ENCODE measurements around the gene ENG.

Gene ENG

DNA sequence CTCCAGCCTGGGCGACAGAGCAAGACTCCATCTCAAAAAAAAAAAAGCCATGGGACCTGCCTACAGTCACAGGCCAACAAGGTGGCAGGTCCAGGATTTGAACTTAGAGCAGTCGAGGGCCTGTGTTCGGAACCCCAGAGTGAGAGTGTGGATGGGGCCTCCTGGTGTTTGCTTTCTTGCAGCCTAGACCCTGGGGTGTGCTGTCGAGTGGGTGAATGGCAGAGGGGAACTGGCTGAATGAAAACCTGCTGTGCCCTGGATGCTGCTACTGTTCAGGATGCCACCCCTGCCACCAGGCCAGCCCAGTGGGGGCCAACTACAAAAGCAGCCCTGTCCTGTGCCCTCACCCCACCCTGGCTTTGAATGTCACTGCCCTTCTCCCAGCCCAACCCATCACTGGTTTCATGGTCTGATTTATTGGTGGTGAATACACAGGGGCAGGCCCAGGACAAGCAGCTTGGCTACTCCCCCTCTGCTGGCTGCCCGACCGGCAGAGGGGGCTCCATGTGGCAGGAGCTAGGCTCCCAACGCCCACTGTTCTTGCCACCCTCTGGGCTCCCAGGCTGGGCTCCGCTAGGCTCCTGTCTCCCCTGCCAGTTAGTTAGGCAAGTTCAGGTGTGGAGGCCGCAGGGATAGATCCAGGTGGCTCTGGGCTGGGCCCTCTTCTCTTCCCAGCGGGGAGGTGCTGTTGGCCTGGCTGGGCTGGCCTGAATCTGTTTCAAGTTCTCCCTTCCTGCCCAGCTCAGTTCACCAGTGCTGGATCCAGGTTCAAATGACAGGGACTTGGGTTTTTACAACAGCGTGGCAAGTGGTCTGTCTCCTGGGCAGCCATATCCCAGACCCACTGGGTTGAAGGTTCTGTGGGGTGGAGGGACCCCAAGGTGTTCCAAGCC is 39.6 kb downstream of the ENG start:
- no peak for DNase-seq (ENCODE audit: low spot score)

DNA sequence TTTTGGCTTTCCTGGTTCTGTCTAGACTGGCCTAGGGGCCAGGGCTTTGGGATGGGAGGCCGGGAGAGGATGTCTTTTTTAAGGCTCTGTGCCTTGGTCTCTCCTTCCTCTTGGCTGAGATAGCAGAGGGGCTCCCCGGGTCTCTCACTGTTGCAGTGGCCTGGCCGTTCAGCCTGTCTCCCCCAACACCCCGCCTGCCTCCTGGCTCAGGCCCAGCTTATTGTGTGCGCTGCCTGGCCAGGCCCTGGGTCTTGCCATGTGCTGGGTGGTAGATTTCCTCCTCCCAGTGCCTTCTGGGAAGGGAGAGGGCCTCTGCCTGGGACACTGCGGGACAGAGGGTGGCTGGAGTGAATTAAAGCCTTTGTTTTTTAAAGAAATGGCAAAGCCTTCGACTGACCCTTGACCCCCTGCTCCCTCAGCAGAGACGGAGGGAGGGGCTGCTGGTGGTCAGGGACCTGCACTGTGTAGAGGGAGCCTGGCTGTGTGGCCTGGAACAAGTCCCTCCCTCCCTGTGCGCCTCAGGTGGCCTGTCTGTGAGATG is 40.7 kb downstream of the ENG start:
- DNase-seq (ENCODE audit: low spot score), result no peak

- no peak for DNase-seq (ENCODE audit: low spot score)
These were observed 41.4 kb downstream of the ENG start for GRCh38 chr9:127812936-127813675.

GRCh38 chr9:127812011-127812410 is 42.4 kb downstream of the ENG start:
- no peak for DNase-seq (ENCODE audit: low spot score)

- no peak for DNase-seq (ENCODE audit: low spot score)
These were observed 43.9 kb downstream of the ENG start for GRCh38 chr9:127810378-127811187.

DNA sequence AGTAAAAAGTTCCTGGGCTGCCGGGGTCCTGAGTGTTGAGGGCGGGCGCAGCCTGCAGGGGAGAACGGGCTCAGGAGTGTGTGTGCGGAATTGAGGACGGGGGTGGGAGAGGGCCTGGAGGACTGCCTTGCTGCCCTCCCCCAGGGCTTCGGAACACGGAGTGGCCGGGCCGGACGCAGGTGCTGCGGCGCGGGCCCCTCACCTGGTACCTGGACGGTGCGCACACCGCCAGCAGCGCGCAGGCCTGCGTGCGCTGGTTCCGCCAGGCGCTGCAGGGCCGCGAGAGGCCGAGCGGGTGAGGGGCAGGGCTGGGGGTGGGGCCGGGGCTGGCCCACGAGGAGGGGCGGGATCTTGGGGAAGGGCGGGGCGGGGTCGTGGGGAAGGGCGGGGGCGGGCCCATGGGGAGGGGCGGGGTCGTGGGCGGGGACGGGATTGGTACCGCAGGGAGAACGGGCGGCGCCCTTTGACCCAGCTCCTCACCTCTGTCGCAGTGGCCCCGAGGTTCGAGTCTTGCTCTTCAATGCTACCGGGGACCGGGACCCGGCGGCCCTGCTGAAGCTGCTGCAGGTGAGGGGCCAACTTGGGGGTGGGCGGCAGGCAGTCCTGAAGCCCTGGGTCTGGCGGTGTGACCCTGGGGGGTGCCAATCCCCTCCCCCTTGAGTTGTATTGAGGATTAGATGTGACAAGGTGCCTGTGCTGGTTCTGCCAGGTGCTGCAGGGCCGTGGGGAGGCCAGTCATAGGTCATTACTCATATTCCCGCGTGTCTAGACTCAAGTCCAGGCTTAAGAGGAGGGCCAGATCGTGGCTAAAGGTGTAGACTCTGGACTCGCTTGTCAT is 44.7 kb downstream of the ENG start:
- DNase-seq (ENCODE audit: low spot score), result peak; percentile 59

DNA sequence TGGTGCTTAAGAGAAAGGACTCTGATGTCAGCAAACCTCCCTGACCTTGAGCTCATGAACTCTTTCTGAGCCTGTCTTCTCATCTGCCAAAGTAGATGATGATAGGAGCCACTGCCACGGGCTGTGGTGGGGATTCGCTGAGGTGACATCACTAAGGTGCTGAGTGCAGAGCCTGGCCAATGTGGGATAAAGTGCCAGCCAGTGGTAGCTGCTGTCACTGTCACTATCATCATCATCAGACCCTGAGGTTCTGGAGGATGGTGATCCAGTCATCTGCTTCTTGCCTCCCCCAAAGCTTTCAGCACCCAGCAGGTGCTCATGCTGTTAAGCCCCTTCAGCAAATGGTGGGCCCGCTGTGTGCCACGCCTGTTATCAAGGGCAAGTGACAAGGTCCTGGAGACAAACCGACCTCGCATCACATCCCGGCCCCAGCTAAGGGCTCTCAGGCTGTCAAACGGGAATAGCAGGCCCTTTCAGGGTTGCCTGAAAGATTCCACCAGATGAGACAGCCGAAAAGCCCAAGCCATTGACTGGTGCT is 45.4 kb downstream of the ENG start:
- no peak for DNase-seq (ENCODE audit: low spot score)

GRCh38 chr9:127808347-127809001 is 46.0 kb downstream of the ENG start:
- no peak for DNase-seq (ENCODE audit: low spot score)

- no peak for DNase-seq (ENCODE audit: low spot score)
These were observed 47.6 kb downstream of the ENG start for GRCh38 chr9:127806871-127807270.

DNA sequence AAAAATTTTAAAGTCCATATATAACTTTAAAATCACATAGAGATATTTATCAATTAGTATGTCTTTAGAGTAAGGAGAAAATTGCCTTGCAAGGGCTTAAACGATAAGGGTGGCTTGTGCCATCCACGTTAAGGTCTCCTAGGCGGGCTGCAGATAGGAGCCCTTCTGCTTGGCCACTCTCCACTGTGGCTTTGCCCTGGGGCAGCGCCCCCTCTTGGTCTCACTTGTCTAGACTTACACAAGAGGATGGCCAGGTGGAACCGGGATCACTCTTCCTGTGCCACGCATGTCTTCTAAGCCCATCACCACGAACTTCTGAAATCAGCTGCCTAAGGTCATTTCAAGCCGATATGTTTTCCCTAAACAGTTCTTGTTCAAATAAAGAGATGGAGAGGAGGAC is 48.8 kb downstream of the ENG start:
- peak; percentile 55 for DNase-seq (ENCODE audit: low spot score)

GRCh38 chr9:127803507-127804352 is 50.7 kb downstream of the ENG start:
- DNase-seq (ENCODE audit: low spot score), result peak; percentile 38

GRCh38 chr9:127802576-127803443 is 51.6 kb downstream of the ENG start, which contains the start of gene FPGS:
TSS of gene FPGS (plus strand) at chr9:127802882. CDS start at chr9:127802925, 43 bp downstream.
- DNase-seq (ENCODE audit: low spot score), result peak; percentile 84

GRCh38 chr9:127801955-127802575 is 52.4 kb downstream of the ENG start:
- DNase-seq (ENCODE audit: low spot score), result no peak

- no peak for DNase-seq (ENCODE audit: low spot score)
These were observed 57.5 kb downstream of the ENG start for GRCh38 chr9:127796852-127797370.

GRCh38 chr9:127796225-127796813 is 58.1 kb downstream of the ENG start:
- no peak for DNase-seq (ENCODE audit: low spot score)

GRCh38 chr9:127794001-127794791 is 60.3 kb downstream of the ENG start:
- DNase-seq (ENCODE audit: low spot score), result no peak
